ENCODE data around the gene KIAA2012.

- TF ChIP-seq, protein P1, sequence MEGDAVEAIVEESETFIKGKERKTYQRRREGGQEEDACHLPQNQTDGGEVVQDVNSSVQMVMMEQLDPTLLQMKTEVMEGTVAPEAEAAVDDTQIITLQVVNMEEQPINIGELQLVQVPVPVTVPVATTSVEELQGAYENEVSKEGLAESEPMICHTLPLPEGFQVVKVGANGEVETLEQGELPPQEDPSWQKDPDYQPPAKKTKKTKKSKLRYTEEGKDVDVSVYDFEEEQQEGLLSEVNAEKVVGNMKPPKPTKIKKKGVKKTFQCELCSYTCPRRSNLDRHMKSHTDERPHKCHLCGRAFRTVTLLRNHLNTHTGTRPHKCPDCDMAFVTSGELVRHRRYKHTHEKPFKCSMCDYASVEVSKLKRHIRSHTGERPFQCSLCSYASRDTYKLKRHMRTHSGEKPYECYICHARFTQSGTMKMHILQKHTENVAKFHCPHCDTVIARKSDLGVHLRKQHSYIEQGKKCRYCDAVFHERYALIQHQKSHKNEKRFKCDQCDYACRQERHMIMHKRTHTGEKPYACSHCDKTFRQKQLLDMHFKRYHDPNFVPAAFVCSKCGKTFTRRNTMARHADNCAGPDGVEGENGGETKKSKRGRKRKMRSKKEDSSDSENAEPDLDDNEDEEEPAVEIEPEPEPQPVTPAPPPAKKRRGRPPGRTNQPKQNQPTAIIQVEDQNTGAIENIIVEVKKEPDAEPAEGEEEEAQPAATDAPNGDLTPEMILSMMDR (IDR thresholded peaks at IDR 0.05; ENCODE audit: low read depth, low read length, missing input control): no peak
- no peak for TF ChIP-seq HNF4G (IDR thresholded peaks at IDR 0.05)
- TF ChIP-seq TAF1 (conservative IDR thresholded peaks at IDR 0.05): no peak
- no peak for TF ChIP-seq RXRA (IDR thresholded peaks at IDR 0.05)
- TF ChIP-seq GABPA (IDR thresholded peaks at IDR 0.05 in 1 of 2, conservative IDR thresholded peaks at IDR 0.05 in 1 of 2): no peak
- TF ChIP-seq, protein P2, sequence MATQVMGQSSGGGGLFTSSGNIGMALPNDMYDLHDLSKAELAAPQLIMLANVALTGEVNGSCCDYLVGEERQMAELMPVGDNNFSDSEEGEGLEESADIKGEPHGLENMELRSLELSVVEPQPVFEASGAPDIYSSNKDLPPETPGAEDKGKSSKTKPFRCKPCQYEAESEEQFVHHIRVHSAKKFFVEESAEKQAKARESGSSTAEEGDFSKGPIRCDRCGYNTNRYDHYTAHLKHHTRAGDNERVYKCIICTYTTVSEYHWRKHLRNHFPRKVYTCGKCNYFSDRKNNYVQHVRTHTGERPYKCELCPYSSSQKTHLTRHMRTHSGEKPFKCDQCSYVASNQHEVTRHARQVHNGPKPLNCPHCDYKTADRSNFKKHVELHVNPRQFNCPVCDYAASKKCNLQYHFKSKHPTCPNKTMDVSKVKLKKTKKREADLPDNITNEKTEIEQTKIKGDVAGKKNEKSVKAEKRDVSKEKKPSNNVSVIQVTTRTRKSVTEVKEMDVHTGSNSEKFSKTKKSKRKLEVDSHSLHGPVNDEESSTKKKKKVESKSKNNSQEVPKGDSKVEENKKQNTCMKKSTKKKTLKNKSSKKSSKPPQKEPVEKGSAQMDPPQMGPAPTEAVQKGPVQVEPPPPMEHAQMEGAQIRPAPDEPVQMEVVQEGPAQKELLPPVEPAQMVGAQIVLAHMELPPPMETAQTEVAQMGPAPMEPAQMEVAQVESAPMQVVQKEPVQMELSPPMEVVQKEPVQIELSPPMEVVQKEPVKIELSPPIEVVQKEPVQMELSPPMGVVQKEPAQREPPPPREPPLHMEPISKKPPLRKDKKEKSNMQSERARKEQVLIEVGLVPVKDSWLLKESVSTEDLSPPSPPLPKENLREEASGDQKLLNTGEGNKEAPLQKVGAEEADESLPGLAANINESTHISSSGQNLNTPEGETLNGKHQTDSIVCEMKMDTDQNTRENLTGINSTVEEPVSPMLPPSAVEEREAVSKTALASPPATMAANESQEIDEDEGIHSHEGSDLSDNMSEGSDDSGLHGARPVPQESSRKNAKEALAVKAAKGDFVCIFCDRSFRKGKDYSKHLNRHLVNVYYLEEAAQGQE (IDR thresholded peaks at IDR 0.05): no peak
These were observed 113.7 kb downstream of the KIAA2012 start for GRCh38 chr2:202186641-202187202.
